Activated naive CD4-positive, alpha-beta T cell treated with anti-CD3 and anti-CD28 coated beads, Interleukin-2, amount 10 ng/mL, durations not matched to agents 7 days and 5 days (primary cell): Measurements from ENCODE around the gene EFNA5.

ENCODE experiments used
- CTCF ChIA-PET: fragments of 350-600 bp; sonication (Branson Sonifier 250); formaldehyde crosslinking; loops from one replicate; lab custom pipeline; 2021; ENCODE audit warnings: antibody characterized with exemption; lab: Charles Lee
- DNase-seq: peaks from one replicate; pipeline ENCODE4 v3.0.0-alpha.2; 2020
- H3K27ac Mint-ChIP-seq: one replicate; pipeline ENCODE4 v1.8.0; 2021; ENCODE audit warnings: mild to moderate bottlenecking, moderate library complexity, mixed read lengths
- H3K27me3 Mint-ChIP-seq: one replicate; pipeline ENCODE4 v1.8.0; 2021; ENCODE audit warnings: mild to moderate bottlenecking, mixed read lengths
- H3K36me3 Mint-ChIP-seq: one replicate; pipeline ENCODE4 v1.8.0; 2021; ENCODE audit warnings: mixed read lengths
- H3K4me1 Mint-ChIP-seq: one replicate; pipeline ENCODE4 v1.8.0; 2021; ENCODE audit warnings: mixed read lengths
- H3K4me3 Mint-ChIP-seq: one replicate; pipeline ENCODE4 v1.8.0; 2021; ENCODE audit warnings: mild to moderate bottlenecking, moderate library complexity, mixed read lengths
- H3K9me3 Mint-ChIP-seq: one replicate; pipeline ENCODE4 v1.8.0; 2021; ENCODE audit warnings: mixed read lengths

The EFNA5 gene

DNA sequence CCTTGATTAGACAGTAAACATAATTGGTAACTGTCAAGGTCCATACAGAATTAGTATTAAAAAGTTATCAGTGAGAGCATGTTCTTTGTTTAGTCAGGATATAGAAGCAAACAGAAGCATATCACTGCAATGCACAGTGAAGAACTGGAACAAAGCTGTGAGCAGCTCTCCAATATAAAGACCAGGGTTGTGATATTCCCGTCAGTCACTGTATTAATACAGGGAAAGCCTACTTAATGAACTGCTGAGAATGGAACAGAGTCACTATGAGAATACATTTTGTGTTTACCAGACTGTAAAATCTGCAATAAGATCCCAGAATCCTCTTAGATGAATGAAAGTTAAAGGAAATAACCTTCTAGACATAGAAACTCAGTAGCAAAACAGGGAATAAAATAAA is 58.2 kb downstream of the EFNA5 start:
- Mint-ChIP-seq H3K4me3 (no peak overlapping the region), H3K4me1 (no peaks in the 10 kb centered on the region), H3K27me3 (peaks cover 2% of the 10 kb centered on the region), H3K36me3 (no peaks in the 10 kb centered on the region), H3K9me3 (no peaks in the 10 kb centered on the region), H3K27ac (no peak overlapping the region)
- CTCF ChIA-PET = no interaction called here
- no peak for DNase-seq

GRCh38 chr5:107610798-107611197 is 59.9 kb downstream of the EFNA5 start:
- Mint-ChIP-seq H3K4me1 (no peaks in the 10 kb centered on the region), H3K27ac (no peak overlapping the region), H3K36me3 (no peaks in the 10 kb centered on the region), H3K27me3 (peaks cover 4% of the 10 kb centered on the region), H3K9me3 (no peaks in the 10 kb centered on the region), H3K4me3 (no peak overlapping the region)
- no peak for DNase-seq
- CTCF ChIA-PET = interaction anchor here (0.7 kb wide), 1 partner anchor 17 kb away, joined by 3 read pairs; no protein-coding TSS in a partner anchor

- no peaks in the 10 kb centered on the region for H3K9me3 Mint-ChIP-seq
- no peak for DNase-seq
- H3K27me3 Mint-ChIP-seq = peaks cover 8% of the 10 kb centered on the region
- H3K36me3 Mint-ChIP-seq = no peaks in the 10 kb centered on the region
- H3K4me3 Mint-ChIP-seq = no peak overlapping the region
- CTCF ChIA-PET = interaction anchor here (0.6 kb wide), 1 partner anchor 191 kb away, joined by 3 read pairs; no protein-coding TSS in a partner anchor
- no peak overlapping the region for H3K27ac Mint-ChIP-seq
- no peaks in the 10 kb centered on the region for H3K4me1 Mint-ChIP-seq
Observed at GRCh38 chr5:107607671-107608345, 62.9 kb downstream of the EFNA5 start.

- CTCF ChIA-PET = interaction anchor here (0.6 kb wide), 1 partner anchor 190 kb away, joined by 3 read pairs; no protein-coding TSS in a partner anchor
- no peak overlapping the region for H3K27ac Mint-ChIP-seq
- H3K9me3 Mint-ChIP-seq = no peaks in the 10 kb centered on the region
- peaks cover 8% of the 10 kb centered on the region for H3K27me3 Mint-ChIP-seq
- no peak for DNase-seq
- no peaks in the 10 kb centered on the region for H3K4me1 Mint-ChIP-seq
- H3K36me3 Mint-ChIP-seq = no peaks in the 10 kb centered on the region
- H3K4me3 Mint-ChIP-seq = no peak overlapping the region
Observed at GRCh38 chr5:107607196-107607595, 63.5 kb downstream of the EFNA5 start.

GRCh38 chr5:107605596-107606125 is 65.1 kb downstream of the EFNA5 start:
- CTCF ChIA-PET = no interaction called here
- no peak overlapping the region for H3K27ac Mint-ChIP-seq
- H3K9me3 Mint-ChIP-seq = no peaks in the 10 kb centered on the region
- H3K4me3 Mint-ChIP-seq = no peak overlapping the region
- H3K36me3 Mint-ChIP-seq = no peaks in the 10 kb centered on the region
- H3K27me3 Mint-ChIP-seq = peaks cover 8% of the 10 kb centered on the region
- no peak for DNase-seq
- no peaks in the 10 kb centered on the region for H3K4me1 Mint-ChIP-seq

- peaks cover 8% of the 10 kb centered on the region for H3K27me3 Mint-ChIP-seq
- CTCF ChIA-PET = no interaction called here
- H3K9me3 Mint-ChIP-seq = no peaks in the 10 kb centered on the region
- no peak overlapping the region for H3K27ac Mint-ChIP-seq
- no peak for DNase-seq
- no peaks in the 10 kb centered on the region for H3K36me3 Mint-ChIP-seq
- H3K4me3 Mint-ChIP-seq = no peak overlapping the region
- H3K4me1 Mint-ChIP-seq = no peaks in the 10 kb centered on the region
Observed at GRCh38 chr5:107604990-107605389, 65.7 kb downstream of the EFNA5 start.

GRCh38 chr5:107604146-107604910 is 66.4 kb downstream of the EFNA5 start:
- CTCF ChIA-PET = interaction anchor here (0.8 kb wide), 1 partner anchor 108 kb away, joined by 3 read pairs; no protein-coding TSS in a partner anchor
- Mint-ChIP-seq H3K27ac (no peak overlapping the region), H3K4me1 (no peaks in the 10 kb centered on the region)

GRCh38 chr5:107603349-107603748 is 67.4 kb downstream of the EFNA5 start:
- H3K4me3 Mint-ChIP-seq = no peak overlapping the region
- CTCF ChIA-PET = interaction anchor here (0.8 kb wide), 1 partner anchor 109 kb away, joined by 3 read pairs; no protein-coding TSS in a partner anchor
- no peaks in the 10 kb centered on the region for H3K4me1 Mint-ChIP-seq
- H3K36me3 Mint-ChIP-seq = no peaks in the 10 kb centered on the region
- no peak overlapping the region for H3K27ac Mint-ChIP-seq
- H3K9me3 Mint-ChIP-seq = no peaks in the 10 kb centered on the region
- H3K27me3 Mint-ChIP-seq = peaks cover 8% of the 10 kb centered on the region
- no peak for DNase-seq

More at GRCh38 chr5:107604146-107604910, 66.4 kb downstream of the EFNA5 start:
- no peak overlapping the region for H3K4me3 Mint-ChIP-seq
- DNase-seq = no peak
- no peaks in the 10 kb centered on the region for H3K9me3 Mint-ChIP-seq
- H3K36me3 Mint-ChIP-seq = no peaks in the 10 kb centered on the region
- peaks cover 8% of the 10 kb centered on the region for H3K27me3 Mint-ChIP-seq

GRCh38 chr5:107602896-107603295 is 67.8 kb downstream of the EFNA5 start:
- no peaks in the 10 kb centered on the region for H3K9me3 Mint-ChIP-seq
- no peaks in the 10 kb centered on the region for H3K36me3 Mint-ChIP-seq
- H3K4me3 Mint-ChIP-seq = no peak overlapping the region
- no peak for DNase-seq
- peaks cover 8% of the 10 kb centered on the region for H3K27me3 Mint-ChIP-seq
- no peak overlapping the region for H3K27ac Mint-ChIP-seq
- H3K4me1 Mint-ChIP-seq = no peaks in the 10 kb centered on the region
- CTCF ChIA-PET = no interaction called here

GRCh38 chr5:107601076-107601475 is 69.7 kb downstream of the EFNA5 start:
- Mint-ChIP-seq H3K4me3 (no peak overlapping the region), H3K4me1 (no peaks in the 10 kb centered on the region), H3K27me3 (peaks cover 4% of the 10 kb centered on the region), H3K36me3 (no peaks in the 10 kb centered on the region), H3K27ac (no peak overlapping the region), H3K9me3 (no peaks in the 10 kb centered on the region)
- CTCF ChIA-PET = no interaction called here
- no peak for DNase-seq

DNA sequence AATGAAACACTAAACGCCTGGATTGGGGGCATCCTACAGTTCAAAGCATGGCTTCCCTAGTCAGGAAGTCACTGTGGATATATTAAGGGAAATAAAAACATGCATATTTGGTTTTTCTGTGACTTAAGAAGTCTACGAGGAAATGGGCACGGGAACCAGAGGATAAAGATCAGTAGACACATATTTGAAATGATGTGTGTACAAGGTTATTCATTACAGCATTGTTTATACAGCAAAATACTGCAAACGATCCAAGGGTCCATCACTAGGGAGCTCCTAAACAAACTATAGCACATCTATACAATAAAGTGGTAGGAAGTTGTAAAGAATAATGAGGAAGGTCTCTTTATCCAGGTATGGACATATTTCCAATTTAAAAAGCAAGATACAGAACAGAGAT is 71.8 kb downstream of the EFNA5 start:
- Mint-ChIP-seq H3K27me3 (no peaks in the 10 kb centered on the region), H3K9me3 (no peaks in the 10 kb centered on the region), H3K4me3 (no peak overlapping the region), H3K36me3 (no peaks in the 10 kb centered on the region), H3K27ac (no peak overlapping the region), H3K4me1 (no peaks in the 10 kb centered on the region)
- CTCF ChIA-PET = no interaction called here
- no peak for DNase-seq

- no peak for DNase-seq
- Mint-ChIP-seq H3K9me3 (no peaks in the 10 kb centered on the region), H3K36me3 (no peaks in the 10 kb centered on the region), H3K4me1 (no peaks in the 10 kb centered on the region), H3K27ac (no peak overlapping the region), H3K27me3 (no peaks in the 10 kb centered on the region), H3K4me3 (no peak overlapping the region)
- CTCF ChIA-PET = no interaction called here
Observed at GRCh38 chr5:107597803-107598202, 72.9 kb downstream of the EFNA5 start.

DNA sequence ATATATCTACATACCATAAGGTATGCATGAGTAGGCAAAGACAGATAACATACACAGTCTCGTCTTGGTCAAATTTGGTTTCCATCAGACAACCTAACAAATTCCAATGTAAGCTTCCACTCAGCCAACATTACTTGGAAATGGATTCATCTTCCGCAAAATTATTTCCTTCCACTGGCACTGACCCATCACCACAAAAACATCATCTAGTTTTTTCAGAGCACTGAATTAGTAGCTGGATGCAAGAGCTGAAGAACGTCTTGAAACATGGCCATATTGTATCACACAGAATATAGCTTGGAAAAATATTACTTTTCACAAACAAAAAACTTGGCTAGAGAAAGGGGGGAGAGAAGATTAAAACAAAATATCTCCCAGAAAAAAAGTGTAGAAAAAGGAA is 73.5 kb downstream of the EFNA5 start:
- no peak overlapping the region for H3K4me3 Mint-ChIP-seq
- no peaks in the 10 kb centered on the region for H3K4me1 Mint-ChIP-seq
- no peaks in the 10 kb centered on the region for H3K27me3 Mint-ChIP-seq
- no peaks in the 10 kb centered on the region for H3K9me3 Mint-ChIP-seq
- no peak overlapping the region for H3K27ac Mint-ChIP-seq
- H3K36me3 Mint-ChIP-seq = no peaks in the 10 kb centered on the region
- CTCF ChIA-PET = no interaction called here
- no peak for DNase-seq

- CTCF ChIA-PET = no interaction called here
- no peak for DNase-seq
- no peak overlapping the region for H3K4me3 Mint-ChIP-seq
- no peak overlapping the region for H3K27ac Mint-ChIP-seq
- no peaks in the 10 kb centered on the region for H3K27me3 Mint-ChIP-seq
- H3K4me1 Mint-ChIP-seq = no peaks in the 10 kb centered on the region
- H3K36me3 Mint-ChIP-seq = no peaks in the 10 kb centered on the region
- no peaks in the 10 kb centered on the region for H3K9me3 Mint-ChIP-seq
Observed at GRCh38 chr5:107594253-107595045, 76.3 kb downstream of the EFNA5 start.
